H1 (cell line): ENCODE data around the gene HES5. TPM values are rescaled to one million over a fixed set of nuclear protein-coding genes. Genes with fewer than 3 reads are reported as not detected.

ENCODE experiments used
- CTCF ChIA-PET: fragments of 300-600 bp; sonication (Branson Sonifier 250); formaldehyde crosslinking; loops from one replicate; lab custom pipeline; 2021; ENCODE audit not compliant: partially characterized antibody; lab: Charles Lee
- POLR2A ChIA-PET: fragments of 300-600 bp; sonication (Branson Sonifier 250); formaldehyde crosslinking; loops from one replicate; lab custom pipeline; 2021; ENCODE audit warnings: inconsistent platforms; ENCODE audit not compliant: partially characterized antibody; lab: Charles Lee
- DNase-seq, 2 experiments: peaks; one replicate each; pipeline versions ENCODE4 v3.0.0 to v3.0.0-alpha.2; 2010 to 2022; ENCODE audit warnings: low spot score in 2 of 2, low read depth in 1 of 2, mixed read lengths in 1 of 2
- FAIRE-seq: peaks from 2 replicates; lab custom pipeline; 2011; peaks lifted over from hg19 to GRCh38; lab: Jason Lieb, UNC
- H2AFZ ChIP-seq: 2 replicates; pipeline ENCODE4 v1.8.1; 2012; ENCODE audit warnings: low read length, inconsistent platforms
- H2AK5ac ChIP-seq: 2 replicates; pipeline ENCODE4 v1.6.1; 2013; ENCODE audit warnings: low read depth, low read length
- H2BK120ac ChIP-seq: replicated peaks from 2 replicates; pipeline ENCODE3; 2013; ENCODE audit warnings: low read depth, low read length, inconsistent platforms
- H2BK12ac ChIP-seq: 2 replicates; pipeline ENCODE4 v1.6.1; 2013; ENCODE audit warnings: low read depth, low read length
- H2BK15ac ChIP-seq: 2 replicates; pipeline ENCODE4 v1.6.1; 2013; ENCODE audit warnings: low read length
- H2BK20ac ChIP-seq: 2 replicates; pipeline ENCODE4 v1.6.1; 2013; ENCODE audit warnings: low read length
- H2BK5ac ChIP-seq: 2 replicates; pipeline ENCODE4 v1.6.1; 2013; ENCODE audit warnings: low read depth, low read length
- H3K14ac ChIP-seq: 2 replicates; pipeline ENCODE4 v1.6.1; 2013; ENCODE audit warnings: inconsistent platforms; ENCODE audit not compliant: insufficient read length
- H3K18ac ChIP-seq: 2 replicates; pipeline ENCODE4 v1.6.1; 2013; ENCODE audit warnings: low read length; ENCODE audit errors: extremely low read depth
- H3K23ac ChIP-seq: 2 replicates; pipeline ENCODE4 v1.6.1; 2013; ENCODE audit warnings: inconsistent platforms; ENCODE audit not compliant: insufficient read length
- H3K23me2 ChIP-seq: 2 replicates; pipeline ENCODE4 v1.6.1; 2013; ENCODE audit warnings: low read depth, low read length
- H3K27ac ChIP-seq: 2 replicates; pipeline ENCODE4 v1.6.1; 2011; ENCODE audit warnings: low read depth, low read length, inconsistent platforms
- H3K27me3 ChIP-seq, 4 experiments: replicated peaks in 1 of 4; 1 replicate in 1 of 4; 2 replicates in 3 of 4; pipeline versions ENCODE4 v1.6.1 to v1.8.1; 2011 to 2013; ENCODE audit warnings: low read length in 3 of 4, mild to moderate bottlenecking in 3 of 4, inconsistent platforms in 2 of 4, mixed read lengths in 2 of 4, moderate library complexity in 1 of 4; ENCODE audit not compliant: control insufficient read depth in 3 of 4, insufficient read depth in 3 of 4; ENCODE audit errors: extremely low read depth in 1 of 4
- H3K36me3 ChIP-seq, 4 experiments: 2 replicates each; pipeline versions ENCODE4 v1.6.1 to v1.8.1; 2011 to 2013; ENCODE audit warnings: mild to moderate bottlenecking in 4 of 4, low read length in 3 of 4, moderate library complexity in 2 of 4, control low read depth in 1 of 4, inconsistent platforms in 1 of 4; ENCODE audit not compliant: insufficient read depth in 4 of 4, control insufficient read depth in 2 of 4
- H3K4ac ChIP-seq: replicated peaks from 2 replicates; pipeline ENCODE3; 2013; ENCODE audit warnings: low read length, low read depth, mixed read lengths, inconsistent platforms; ENCODE audit not compliant: insufficient read length
- H3K4me1 ChIP-seq, 4 experiments: replicated peaks in 1 of 4; 1 replicate in 1 of 4; 2 replicates in 3 of 4; pipeline versions ENCODE4 v1.6.1 to v1.8.1; 2011 to 2013; ENCODE audit warnings: low read length in 3 of 4, inconsistent platforms in 2 of 4, mixed read lengths in 1 of 4; ENCODE audit not compliant: insufficient read depth in 4 of 4, control insufficient read depth in 3 of 4
- H3K4me2 ChIP-seq, 2 experiments: 2 replicates each; pipeline versions ENCODE4 v1.6.1 to v1.8.1; 2011 to 2013; ENCODE audit warnings: low read depth in 2 of 2, low read length in 2 of 2, control low read depth in 1 of 2, inconsistent platforms in 1 of 2, mild to moderate bottlenecking in 1 of 2; ENCODE audit not compliant: insufficient read depth in 1 of 2
- H3K4me3 ChIP-seq, 4 experiments: fragments of 200-600, 300-600 bp in 1 of 4; sonication (generic), shearing (Covaris generic), sonication (Bioruptor Twin) in 1 of 4; 2 replicates each; pipeline versions ENCODE4 v1.5.1 to v1.8.1; 2011 to 2016; ENCODE audit warnings: low read length in 4 of 4, low read depth in 3 of 4, control low read depth in 2 of 4, inconsistent platforms in 2 of 4, mild to moderate bottlenecking in 2 of 4, mixed read lengths in 1 of 4, moderate library complexity in 1 of 4; ENCODE audit not compliant: insufficient read depth in 2 of 4; ENCODE audit errors: extremely low read depth in 1 of 4
- H3K56ac ChIP-seq: replicated peaks from 2 replicates; pipeline ENCODE3; 2013; ENCODE audit warnings: low read depth, mild to moderate bottlenecking, mixed read lengths, low read length, inconsistent platforms; ENCODE audit not compliant: insufficient read length
- H3K79me1 ChIP-seq: 2 replicates; pipeline ENCODE4 v1.6.1; 2013; ENCODE audit warnings: low read depth, low read length, control low read depth
- H3K79me2 ChIP-seq, 2 experiments: 2 replicates each; pipeline versions ENCODE4 v1.6.1 to v1.8.1; 2012 to 2013; ENCODE audit warnings: low read length in 2 of 2, mild to moderate bottlenecking in 2 of 2, inconsistent platforms in 1 of 2; ENCODE audit not compliant: insufficient read depth in 2 of 2, control insufficient read depth in 1 of 2
- H3K9ac ChIP-seq, 4 experiments: replicated peaks in 1 of 4; 1 replicate in 1 of 4; 2 replicates in 3 of 4; pipeline versions ENCODE4 v1.6.1 to v1.8.1; 2011 to 2013; ENCODE audit warnings: low read depth in 3 of 4, low read length in 3 of 4, control low read depth in 2 of 4, mild to moderate bottlenecking in 2 of 4, moderate library complexity in 2 of 4, inconsistent platforms in 1 of 4; ENCODE audit errors: extremely low read depth in 1 of 4
- H3K9me3 ChIP-seq, 2 experiments: 2 replicates each; pipeline versions ENCODE4 v1.6.1 to v1.8.1; 2012 to 2013; ENCODE audit warnings: mild to moderate bottlenecking in 2 of 2, moderate library complexity in 2 of 2, control low read depth in 1 of 2, inconsistent platforms in 1 of 2, low read depth in 1 of 2, low read length in 1 of 2, mixed read lengths in 1 of 2; ENCODE audit not compliant: insufficient read depth in 2 of 2
- H4K20me1 ChIP-seq, 2 experiments: replicated peaks in 1 of 2; 2 replicates each; pipeline versions ENCODE3 to v1.8.1; 2011 to 2013; ENCODE audit warnings: inconsistent platforms in 2 of 2, low read length in 2 of 2, mild to moderate bottlenecking in 1 of 2; ENCODE audit not compliant: insufficient read depth in 2 of 2, control insufficient read depth in 1 of 2
- H4K5ac ChIP-seq: 2 replicates; pipeline ENCODE4 v1.6.1; 2013; ENCODE audit warnings: low read length, low read depth, mixed read lengths, inconsistent platforms; ENCODE audit not compliant: insufficient read length
- H4K8ac ChIP-seq: 2 replicates; pipeline ENCODE4 v1.8.0; 2013; ENCODE audit warnings: mild to moderate bottlenecking, moderate library complexity, low read length, inconsistent platforms; ENCODE audit not compliant: insufficient read depth; ENCODE audit errors: extremely low read depth
- H4K91ac ChIP-seq: replicated peaks from 2 replicates; pipeline ENCODE3; 2013; ENCODE audit warnings: low read length, mixed read lengths, inconsistent platforms; ENCODE audit not compliant: insufficient read length
- ATF3 ChIP-seq: IDR thresholded peaks from 2 replicates; pipeline ENCODE4 v1.6.1; 2011; ENCODE audit warnings: low read depth, mild to moderate bottlenecking, low read length; ENCODE audit not compliant: insufficient read depth
- SIX5 ChIP-seq: IDR thresholded peaks from 2 replicates; pipeline ENCODE4 v1.6.1; 2011; ENCODE audit warnings: mild to moderate bottlenecking, low read depth, low read length
- WGBS, 2 experiments: shearing (Covaris generic) in 1 of 2; methylation state at CpG; one replicate each; pipeline versions ENCODE4 v1.1.6 to v1.1.7; 2013 to 2015; ENCODE audit warnings: low lambda C conversion rate in 2 of 2, mixed read lengths in 2 of 2, inconsistent platforms in 1 of 2, low coverage in 1 of 2, missing lambda C conversion rate in 1 of 2; ENCODE audit not compliant: insufficient replicate concordance in 2 of 2, insufficient coverage in 1 of 2, insufficient read length in 1 of 2; ENCODE audit errors: extremely low coverage in 1 of 2, missing lambda C conversion rate in 1 of 2; 5-methylcytosine and 5-hydroxymethylcytosine counted together
- polyA plus RNA-seq, 7 experiments: library from polyadenylated mRNA; depleted of rRNA in 3 of 7; stranded (reverse) in 5 of 7; unstranded in 2 of 7; fragments of >200 nt in 5 of 7; fragments of 200-250 nt in 2 of 7; gene quantifications; 1 replicate in 5 of 7; 2 replicates in 1 of 7; 4 replicates in 1 of 7; pipeline versions ENCODE4 v1.2.1 to v1.2.3, GENCODE V29; 2011 to 2013; ENCODE audit warnings: missing spikeins in 2 of 7, mixed read lengths in 2 of 7
- total RNA-seq: library from RNA; stranded (reverse); fragmentation: NEBNext Ultra II Directional; extraction: Animal tissue kit (Norgen Biotek cat#: 25700); gene quantifications from 2 replicates; pipeline ENCODE4 v1.2.1, GENCODE V29; 2021

Gene HES5
- total and polyA plus RNA-seq, 2 of the 8 experiments (the other 6 are each of a cell fraction or from before 2014, with no cell fraction given): 0.22 TPM; not detected in 1

- Histone ChIP-seq H3K27me3 (peaks cover 17 to 84% (median 64%) of the 10 kb centered on the region in 4 experiments), H3K56ac (no peak overlapping the region), H3K4me2 (no peak overlapping the region), H2BK5ac (no peak overlapping the region), H2BK20ac (no peak overlapping the region), H3K79me2 (no peaks in the 10 kb centered on the region), H3K14ac (no peak overlapping the region), H3K27ac (no peak overlapping the region), H3K23ac (no peak overlapping the region), H3K4me1 (peaks cover 0 to 24% (median 15%) of the 10 kb centered on the region in 4 experiments; a peak in 6 of 7 replicates), H3K4ac (no peak overlapping the region), H4K91ac (no peak overlapping the region), H2BK12ac (no peak overlapping the region), H3K9ac (no peak overlapping the region), H4K8ac (no peak overlapping the region), H3K36me3 (no peaks in the 10 kb centered on the region), H2AK5ac (no peak overlapping the region), H4K5ac (no peak overlapping the region), H3K79me1 (no peaks in the 10 kb centered on the region), H3K4me3 (no peak overlapping the region), H2BK15ac (no peak overlapping the region), H4K20me1 (peaks cover 0 to 10% of the 10 kb centered on the region in 2 experiments), H2AFZ (no peak overlapping the region), H2BK120ac (no peak overlapping the region), H3K18ac (no peak overlapping the region), H3K9me3 (no peaks in the 10 kb centered on the region), H3K23me2 (peaks cover 4% of the 10 kb centered on the region; the same call in 1 of the 2 replicates)
- CTCF ChIA-PET: interaction anchor here (1.3 to 3.7 kb wide), 5 partner anchors 11 to 56 kb away, joined by 3 to 16 read pairs (median 5); no protein-coding TSS in a partner anchor
- POLR2A ChIA-PET: interaction anchor here (1.2 kb wide), 1 partner anchor 23 kb away, joined by 5 read pairs; no protein-coding TSS in a partner anchor
- FAIRE-seq: no peak
- WGBS, 2 experiments: 79% methylated on average over 11 of the region's 11 CpGs; no CpG with 5 or more reads in 1 of the 2 experiments
- DNase-seq: no peak
- no peak for TF ChIP-seq ATF3
- no peak for TF ChIP-seq SIX5
Observed at GRCh38 chr1:2533365-2533764, 3.3 kb upstream of the HES5 start.
